ENCODE results near the gene ESYT3.

DNA sequence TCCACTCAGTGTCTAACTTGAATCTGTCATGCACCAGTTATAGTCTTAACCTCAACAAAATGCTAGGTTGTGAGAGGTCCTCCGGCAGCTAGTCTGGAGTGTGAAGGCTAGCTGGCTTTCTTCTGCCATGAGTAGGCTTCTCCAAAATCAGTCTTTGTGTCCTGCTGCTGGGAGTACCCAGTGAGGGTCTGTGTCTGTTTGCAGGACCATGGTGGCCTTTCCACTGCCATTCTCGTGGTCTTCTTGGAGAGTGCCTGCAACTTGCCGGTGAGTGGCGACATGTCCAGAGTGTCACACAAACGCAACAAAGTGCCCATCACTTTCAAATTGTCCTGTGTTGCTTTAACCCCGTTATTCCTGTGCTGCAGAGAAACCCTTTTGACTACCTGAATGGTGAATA lies 34.0 kb downstream of the ESYT3 start:
- TF ChIP-seq SALL2 (tag by site-specific recombination; IDR thresholded peaks at IDR 0.05; ENCODE audit: borderline replicate concordance): no peak
- TF ChIP-seq SCRT2 (tag by site-specific recombination; IDR thresholded peaks at IDR 0.05): no peak
- TF ChIP-seq, protein P1, sequence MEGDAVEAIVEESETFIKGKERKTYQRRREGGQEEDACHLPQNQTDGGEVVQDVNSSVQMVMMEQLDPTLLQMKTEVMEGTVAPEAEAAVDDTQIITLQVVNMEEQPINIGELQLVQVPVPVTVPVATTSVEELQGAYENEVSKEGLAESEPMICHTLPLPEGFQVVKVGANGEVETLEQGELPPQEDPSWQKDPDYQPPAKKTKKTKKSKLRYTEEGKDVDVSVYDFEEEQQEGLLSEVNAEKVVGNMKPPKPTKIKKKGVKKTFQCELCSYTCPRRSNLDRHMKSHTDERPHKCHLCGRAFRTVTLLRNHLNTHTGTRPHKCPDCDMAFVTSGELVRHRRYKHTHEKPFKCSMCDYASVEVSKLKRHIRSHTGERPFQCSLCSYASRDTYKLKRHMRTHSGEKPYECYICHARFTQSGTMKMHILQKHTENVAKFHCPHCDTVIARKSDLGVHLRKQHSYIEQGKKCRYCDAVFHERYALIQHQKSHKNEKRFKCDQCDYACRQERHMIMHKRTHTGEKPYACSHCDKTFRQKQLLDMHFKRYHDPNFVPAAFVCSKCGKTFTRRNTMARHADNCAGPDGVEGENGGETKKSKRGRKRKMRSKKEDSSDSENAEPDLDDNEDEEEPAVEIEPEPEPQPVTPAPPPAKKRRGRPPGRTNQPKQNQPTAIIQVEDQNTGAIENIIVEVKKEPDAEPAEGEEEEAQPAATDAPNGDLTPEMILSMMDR (tag by site-specific recombination; IDR thresholded peaks at IDR 0.05): no peak
- TF ChIP-seq BCL11A (tag by site-specific recombination; IDR thresholded peaks at IDR 0.05; ENCODE audit: low read depth): no peak
- TF ChIP-seq, protein P2, sequence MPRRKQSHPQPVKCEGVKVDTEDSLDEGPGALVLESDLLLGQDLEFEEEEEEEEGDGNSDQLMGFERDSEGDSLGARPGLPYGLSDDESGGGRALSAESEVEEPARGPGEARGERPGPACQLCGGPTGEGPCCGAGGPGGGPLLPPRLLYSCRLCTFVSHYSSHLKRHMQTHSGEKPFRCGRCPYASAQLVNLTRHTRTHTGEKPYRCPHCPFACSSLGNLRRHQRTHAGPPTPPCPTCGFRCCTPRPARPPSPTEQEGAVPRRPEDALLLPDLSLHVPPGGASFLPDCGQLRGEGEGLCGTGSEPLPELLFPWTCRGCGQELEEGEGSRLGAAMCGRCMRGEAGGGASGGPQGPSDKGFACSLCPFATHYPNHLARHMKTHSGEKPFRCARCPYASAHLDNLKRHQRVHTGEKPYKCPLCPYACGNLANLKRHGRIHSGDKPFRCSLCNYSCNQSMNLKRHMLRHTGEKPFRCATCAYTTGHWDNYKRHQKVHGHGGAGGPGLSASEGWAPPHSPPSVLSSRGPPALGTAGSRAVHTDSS (tag by site-specific recombination; IDR thresholded peaks at IDR 0.05): no peak
- TF ChIP-seq ZNF785 (tag by site-specific recombination; IDR thresholded peaks at IDR 0.05): no peak
- TF ChIP-seq SCRT1 (tag by site-specific recombination; IDR thresholded peaks at IDR 0.05; ENCODE audit: borderline replicate concordance): no peak
- no peak for TF ChIP-seq SETDB1 (IDR thresholded peaks at IDR 0.05; ENCODE audit: insufficient read length, low read length)
- TF ChIP-seq ZNF112 (tag by site-specific recombination; IDR thresholded peaks at IDR 0.05): no peak
- no peak for TF ChIP-seq ZNF221 (tag by site-specific recombination; IDR thresholded peaks at IDR 0.05; ENCODE audit: borderline replicate concordance)
- TF ChIP-seq, protein P3, sequence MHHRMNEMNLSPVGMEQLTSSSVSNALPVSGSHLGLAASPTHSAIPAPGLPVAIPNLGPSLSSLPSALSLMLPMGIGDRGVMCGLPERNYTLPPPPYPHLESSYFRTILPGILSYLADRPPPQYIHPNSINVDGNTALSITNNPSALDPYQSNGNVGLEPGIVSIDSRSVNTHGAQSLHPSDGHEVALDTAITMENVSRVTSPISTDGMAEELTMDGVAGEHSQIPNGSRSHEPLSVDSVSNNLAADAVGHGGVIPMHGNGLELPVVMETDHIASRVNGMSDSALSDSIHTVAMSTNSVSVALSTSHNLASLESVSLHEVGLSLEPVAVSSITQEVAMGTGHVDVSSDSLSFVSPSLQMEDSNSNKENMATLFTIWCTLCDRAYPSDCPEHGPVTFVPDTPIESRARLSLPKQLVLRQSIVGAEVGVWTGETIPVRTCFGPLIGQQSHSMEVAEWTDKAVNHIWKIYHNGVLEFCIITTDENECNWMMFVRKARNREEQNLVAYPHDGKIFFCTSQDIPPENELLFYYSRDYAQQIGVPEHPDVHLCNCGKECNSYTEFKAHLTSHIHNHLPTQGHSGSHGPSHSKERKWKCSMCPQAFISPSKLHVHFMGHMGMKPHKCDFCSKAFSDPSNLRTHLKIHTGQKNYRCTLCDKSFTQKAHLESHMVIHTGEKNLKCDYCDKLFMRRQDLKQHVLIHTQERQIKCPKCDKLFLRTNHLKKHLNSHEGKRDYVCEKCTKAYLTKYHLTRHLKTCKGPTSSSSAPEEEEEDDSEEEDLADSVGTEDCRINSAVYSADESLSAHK (tag by site-specific recombination; IDR thresholded peaks at IDR 0.05): no peak
- TF ChIP-seq ZNF48 (tag by site-specific recombination; IDR thresholded peaks at IDR 0.05): no peak
- no peak for TF ChIP-seq TCF7L2 (IDR thresholded peaks at IDR 0.05; ENCODE audit: borderline replicate concordance, low read depth, low read length)
